Activated CD8-positive, alpha-beta memory T cell treated with anti-CD3 and anti-CD28 coated beads for 48 hours (primary cell): Measurements from ENCODE around the gene SCYL1.
"Not testable (repeated sequence)": the region's sequence is repeated elsewhere in the genome, so short reads cannot be mapped to it uniquely, and the experiment has no call there.

ENCODE experiments used
- DNase-seq, 3 experiments: peaks; one replicate each; pipeline ENCODE4 v3.0.0-alpha.2; 2020; ENCODE audit warnings: low read depth in 2 of 3, low spot score in 2 of 3

Gene SCYL1

GRCh38 chr11:65564879-65565559, 40.1 kb downstream of the SCYL1 start:
- DNase-seq: not testable (repeated sequence)

DNA sequence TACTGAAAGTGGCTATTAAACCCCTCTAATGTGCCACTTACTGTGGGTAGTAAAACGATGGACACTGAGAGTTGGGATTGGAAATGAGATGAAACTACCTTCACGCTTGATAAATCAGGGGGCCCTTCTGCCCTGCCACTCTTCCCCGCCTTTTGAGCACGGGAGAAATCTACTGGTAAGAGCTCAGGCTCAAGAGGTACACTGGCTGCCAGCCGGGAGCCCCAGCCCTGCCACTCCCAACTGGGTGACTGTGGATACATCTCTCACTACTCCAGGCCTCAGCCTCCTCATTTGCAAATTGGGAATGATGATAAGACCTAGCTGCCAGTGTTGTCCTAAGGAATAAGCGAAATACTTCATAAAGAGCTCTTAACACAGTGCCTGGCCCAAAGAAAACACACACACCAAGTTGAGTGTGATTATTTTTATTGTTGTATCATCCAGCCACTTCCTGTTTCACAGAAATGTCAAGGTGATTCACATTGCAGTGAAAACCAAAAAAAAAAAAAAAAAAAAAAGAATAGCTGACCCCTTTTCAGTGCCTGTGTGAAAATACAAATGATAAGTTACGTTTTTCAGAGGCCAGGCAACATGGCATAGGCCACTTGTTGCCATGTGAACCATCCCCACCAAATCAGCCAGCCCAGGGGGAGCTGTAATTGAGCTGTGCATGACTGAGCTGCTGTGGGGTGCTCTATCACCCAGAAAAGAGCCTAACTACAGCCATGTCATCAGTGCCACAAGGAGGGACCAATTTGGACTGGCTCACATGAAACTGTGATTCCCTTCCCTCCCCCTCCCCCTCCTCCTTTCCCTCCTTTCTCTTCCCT, 41.0 kb downstream of the SCYL1 start:
- no peak for DNase-seq

GRCh38 chr11:65569164-65569972, 44.5 kb downstream of the SCYL1 start:
- DNase-seq: no peak

GRCh38 chr11:65569973-65570918, 45.4 kb downstream of the SCYL1 start, which contains the start of gene ZNRD2:
Gene ZNRD2, plus strand, starts transcription at chr11:65570477. Its CDS starts 15 bp downstream, at chr11:65570492.
- peak; percentile 86 to 98 (median 94) for DNase-seq

DNA sequence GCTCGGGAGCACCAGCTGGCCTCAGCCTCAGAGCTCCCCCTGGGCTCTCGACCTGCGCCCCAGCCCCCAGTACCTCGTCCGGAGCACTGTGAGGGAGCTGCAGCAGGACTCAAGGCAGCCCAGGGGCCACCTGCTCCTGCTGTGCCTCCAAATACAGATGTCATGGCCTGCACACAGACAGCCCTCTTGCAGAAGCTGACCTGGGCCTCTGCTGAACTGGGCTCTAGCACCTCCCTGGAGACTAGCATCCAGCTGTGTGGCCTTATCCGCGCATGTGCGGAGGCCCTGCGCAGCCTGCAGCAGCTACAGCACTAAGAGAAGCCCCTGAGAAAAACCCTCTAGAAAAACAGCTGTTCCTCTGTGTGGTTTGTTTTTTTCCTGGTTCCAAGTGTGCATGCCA, 46.5 kb downstream of the SCYL1 start:
- DNase-seq: no peak

- no peak for DNase-seq
These were observed 47.1 kb downstream of the SCYL1 start for GRCh38 chr11:65571940-65572339.

DNA sequence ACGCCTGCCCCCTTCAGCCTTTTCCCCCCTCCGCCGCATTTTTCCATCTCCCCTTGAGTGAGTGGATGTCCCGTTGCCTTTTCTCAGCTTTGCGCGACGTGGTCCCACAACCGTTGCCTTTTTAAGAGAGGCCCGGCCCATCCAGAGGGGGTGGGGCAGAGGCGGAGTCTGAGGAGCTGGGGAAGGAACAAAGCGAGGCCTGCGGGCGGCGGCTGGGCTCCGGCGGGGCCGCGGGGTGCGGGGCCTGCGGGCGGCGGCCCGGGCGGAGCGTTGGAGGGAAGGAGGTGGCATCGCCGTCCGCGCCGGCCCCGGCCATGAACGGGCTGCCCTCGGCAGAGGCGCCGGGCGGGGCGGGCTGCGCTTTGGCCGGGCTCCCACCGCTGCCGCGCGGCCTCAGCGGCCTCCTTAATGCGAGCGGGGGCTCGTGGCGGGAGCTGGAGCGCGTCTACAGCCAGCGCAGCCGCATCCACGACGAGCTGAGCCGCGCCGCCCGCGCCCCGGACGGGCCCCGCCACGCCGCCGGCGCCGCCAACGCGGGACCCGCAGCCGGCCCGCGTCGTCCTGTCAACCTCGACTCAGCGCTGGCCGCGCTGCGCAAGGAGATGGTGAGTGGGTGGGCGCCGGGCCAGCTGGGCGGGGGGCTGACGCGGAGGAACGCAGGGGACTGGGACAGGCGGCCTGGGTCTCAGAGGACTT, 47.6 kb downstream of the SCYL1 start, which contains the start of gene FAM89B:
Gene FAM89B (plus strand): TSS at position 183 of the 696 bp plus-strand sequence. CDS start 132 bp downstream, at position 315.
- DNase-seq: peak in 2 of 3 experiments; percentile 62 to 74

DNA sequence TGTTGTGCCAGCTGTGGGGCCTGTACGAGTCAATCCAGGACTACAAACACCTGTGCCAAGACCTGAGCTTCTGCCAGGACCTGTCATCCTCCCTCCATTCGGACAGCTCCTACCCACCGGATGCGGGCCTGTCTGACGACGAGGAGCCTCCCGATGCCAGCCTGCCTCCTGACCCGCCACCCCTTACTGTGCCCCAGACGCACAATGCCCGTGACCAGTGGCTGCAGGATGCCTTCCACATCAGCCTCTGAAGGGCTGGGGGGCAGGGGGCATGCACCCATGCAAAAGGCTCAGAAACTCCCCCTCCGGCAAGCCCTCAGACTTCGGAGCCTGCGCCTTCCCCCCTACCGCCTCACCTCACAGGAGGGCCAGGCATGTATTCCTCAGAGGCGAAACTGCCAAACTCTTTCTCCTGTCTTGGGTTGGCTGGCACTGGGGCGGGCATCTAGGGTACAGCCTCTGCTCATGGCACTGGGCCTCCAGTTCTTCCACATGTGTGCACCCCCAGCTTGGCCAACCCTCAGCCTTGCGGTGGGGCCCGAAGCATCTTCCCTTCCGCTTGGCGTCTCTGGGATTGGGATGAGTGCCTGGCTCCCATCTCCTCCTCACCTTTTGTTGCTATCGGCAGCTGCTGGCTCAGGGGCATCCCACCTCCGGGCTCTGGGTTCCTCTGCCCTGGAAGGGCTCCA, 48.7 kb downstream of the SCYL1 start:
- no peak for DNase-seq

DNA sequence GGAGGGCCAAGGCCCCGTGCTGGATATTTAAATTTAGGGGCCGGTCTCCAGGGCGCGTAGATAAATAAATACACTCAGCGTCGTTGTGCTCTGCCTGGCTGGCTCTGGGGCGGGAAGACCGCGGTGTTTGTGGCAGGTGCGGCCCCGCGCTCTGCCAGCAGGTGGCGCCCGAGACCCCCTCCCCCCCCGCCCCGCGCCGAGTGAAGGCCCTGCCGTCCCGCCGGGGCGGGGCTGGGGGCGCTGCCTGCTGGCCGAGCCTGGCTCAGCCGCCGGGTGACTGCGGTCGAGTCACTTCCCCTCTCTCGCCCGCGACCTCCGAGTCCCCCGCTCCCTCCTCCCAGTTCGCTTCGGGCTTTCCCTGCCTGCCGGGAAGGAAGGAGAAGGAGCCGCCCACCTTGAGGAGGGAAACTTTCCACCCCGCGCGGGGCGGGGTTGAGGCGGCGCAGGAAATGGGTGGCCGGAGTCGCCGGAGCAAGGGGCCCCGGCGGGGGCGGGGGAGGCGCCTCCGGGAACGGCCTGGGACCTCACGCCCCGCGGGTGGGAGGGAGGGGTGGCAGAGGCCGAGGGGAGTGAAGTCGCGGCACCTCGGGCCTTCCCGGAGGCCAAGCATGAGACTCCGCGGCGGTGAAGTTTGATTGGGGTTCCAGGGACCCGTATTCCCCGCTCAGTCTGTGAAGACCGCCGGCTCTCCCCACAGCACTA, 49.4 kb downstream of the SCYL1 start:
- peak; percentile 79 to 96 (median 84) for DNase-seq

DNA sequence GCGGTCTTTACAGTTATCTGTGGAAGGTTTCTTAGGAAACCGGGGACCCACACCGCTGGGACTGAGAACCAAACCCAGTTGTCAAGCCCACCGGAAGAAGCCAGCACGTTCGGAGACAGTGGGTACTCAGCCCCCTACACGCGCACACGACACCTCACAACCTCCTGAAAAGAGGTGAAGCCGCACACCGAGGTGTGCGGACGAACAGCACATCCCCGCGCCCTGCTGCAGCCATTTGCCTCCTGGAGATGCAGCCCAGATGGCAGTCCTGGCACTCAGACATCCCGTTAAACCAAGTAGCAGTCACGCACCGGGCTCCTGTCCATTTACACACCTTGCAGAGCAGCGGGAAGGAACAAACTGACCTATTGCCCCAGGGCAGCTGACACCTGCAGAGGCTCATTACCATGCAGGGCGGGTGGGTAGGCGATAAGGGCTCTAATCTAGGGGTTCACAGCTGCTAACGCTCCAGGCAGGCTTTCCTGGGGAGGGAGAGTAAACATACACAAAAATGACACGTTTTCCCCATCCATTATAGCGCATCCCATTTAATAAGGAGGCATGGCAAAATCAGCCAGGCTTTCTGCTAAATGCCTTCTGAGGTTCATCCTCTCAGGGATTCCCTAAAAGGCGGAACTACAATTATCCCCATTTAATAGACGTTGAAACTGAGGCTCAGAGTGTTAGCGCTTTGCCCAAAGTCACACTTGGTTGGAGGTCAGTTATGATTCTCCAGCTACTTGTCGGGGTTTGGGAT, 50.1 kb downstream of the SCYL1 start:
- no peak for DNase-seq

GRCh38 chr11:65575568-65576231, 50.8 kb downstream of the SCYL1 start, which contains the start of gene EHBP1L1:
Gene EHBP1L1, plus strand, starts transcription at chr11:65576053. Its CDS starts 250 bp downstream, at chr11:65576303.
- peak in 1 of 3 experiments; percentile 66 for DNase-seq

DNA sequence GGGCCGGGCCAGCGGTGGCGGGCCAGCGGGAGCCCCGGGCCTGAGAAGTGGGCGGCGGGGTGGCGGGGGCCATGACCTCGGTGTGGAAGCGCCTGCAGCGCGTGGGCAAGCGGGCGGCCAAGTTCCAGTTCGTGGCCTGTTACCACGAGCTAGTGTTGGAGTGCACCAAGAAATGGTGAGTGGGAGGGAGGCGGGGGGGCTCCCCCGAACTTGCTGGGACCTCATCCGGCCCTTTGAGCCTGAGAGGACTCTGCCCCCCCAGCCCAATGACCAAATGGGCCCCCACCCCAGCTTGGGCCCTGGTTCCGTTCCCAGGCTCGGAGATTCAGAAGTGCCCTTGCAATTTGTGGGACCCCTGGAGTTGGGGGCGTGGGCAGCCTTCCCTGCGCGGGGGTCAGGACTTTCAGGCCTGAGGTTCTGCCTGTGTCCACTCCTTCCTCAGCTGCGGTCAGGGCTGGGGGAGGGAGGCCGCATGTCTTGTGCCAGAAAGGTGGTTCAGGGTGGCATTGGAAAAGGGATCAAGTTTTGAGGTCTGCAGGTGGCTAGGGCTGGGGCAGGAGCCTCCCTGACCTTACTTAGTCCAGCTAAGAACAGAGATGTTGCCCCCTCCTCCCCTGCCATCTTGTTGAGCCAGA, 51.5 kb downstream of the SCYL1 start:
- DNase-seq: no peak

DNA sequence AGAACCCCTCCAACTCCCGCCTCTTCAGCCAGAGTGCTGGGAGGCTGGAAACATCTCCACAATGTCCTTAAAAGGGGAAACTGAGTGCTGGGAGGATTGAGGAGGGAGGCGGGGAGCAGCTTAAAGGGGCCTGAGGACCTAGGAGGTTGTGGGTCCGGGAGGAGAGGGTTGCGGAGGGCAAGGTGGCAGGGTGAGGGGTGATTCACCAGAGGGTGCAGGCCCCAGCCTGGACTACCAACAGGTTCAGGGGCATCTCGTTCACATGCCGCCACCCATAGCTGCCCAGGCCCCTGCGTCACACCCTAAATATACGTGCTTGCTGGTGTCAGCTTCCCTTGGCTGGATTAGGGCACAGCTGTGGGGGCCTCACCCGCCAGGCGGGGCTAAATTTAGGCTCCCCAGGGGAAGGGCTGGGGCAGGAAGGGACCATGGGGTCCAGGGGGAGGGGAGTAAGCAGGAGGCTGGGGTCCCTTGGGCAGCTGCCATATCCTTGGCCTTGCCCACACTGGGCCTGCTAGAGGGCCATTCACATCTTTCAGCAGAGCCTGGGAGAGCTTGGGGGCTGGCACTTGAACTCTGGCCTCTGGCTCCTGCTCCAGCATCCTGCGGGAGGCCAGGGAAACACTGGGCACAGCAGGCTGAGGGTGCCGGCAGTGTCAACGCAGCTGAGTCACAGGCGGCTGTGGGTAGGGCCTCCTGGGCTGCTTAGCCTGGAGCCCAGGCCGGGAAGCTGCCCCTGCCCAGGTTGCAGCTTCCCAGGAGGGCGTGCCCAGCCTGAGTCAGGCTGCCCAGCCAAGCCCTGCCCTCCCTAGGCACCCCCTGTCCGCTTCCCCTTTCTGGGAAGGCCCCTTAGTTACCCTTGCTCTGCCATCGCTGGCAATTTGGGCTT, 52.2 kb downstream of the SCYL1 start:
- no peak for DNase-seq

DNA sequence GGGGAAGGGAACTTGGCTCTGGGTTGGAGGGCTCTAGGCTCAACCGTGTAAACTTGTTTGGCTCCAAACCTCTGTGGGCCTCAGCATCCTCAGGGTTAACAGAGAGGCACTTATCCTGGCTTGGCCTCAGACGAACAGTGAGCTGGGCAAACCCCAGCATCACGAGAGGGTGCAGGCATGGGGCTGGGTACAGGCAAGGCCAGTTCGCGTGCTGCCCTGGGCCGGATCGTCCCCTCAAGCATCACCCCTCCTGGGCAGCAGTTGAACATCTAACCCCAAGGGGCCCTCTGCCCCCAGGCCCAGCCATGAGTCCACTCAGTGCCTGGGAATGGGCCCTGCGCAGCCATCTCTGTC, 52.9 kb downstream of the SCYL1 start:
- DNase-seq: no peak

DNA sequence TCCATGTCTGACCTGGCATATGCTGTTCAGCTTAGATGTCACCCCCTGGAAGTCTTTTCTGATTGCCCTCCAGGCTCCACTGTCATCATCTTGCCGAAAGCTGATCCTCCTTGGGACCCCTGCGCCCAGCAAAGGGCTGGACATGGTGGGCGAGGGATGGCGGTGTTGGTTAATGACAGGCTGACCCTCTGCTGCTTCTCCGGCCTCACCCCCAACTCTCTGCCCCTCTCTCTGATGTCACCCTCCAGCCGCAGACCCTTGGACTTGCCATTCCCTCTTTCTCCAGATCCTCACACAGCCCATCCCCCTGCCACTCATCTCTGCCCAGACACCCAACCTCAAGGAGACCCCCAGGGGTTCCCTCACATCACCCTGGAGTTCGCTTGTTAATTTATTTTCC, 53.3 kb downstream of the SCYL1 start:
- no peak for DNase-seq

- DNase-seq: no peak
These were observed 53.8 kb downstream of the SCYL1 start for GRCh38 chr11:65578667-65579066.
